GM18907 (cell line): ENCODE results near the gene HLA-DQB2.
"Not testable (repeated sequence)": the region's sequence is repeated elsewhere in the genome, so short reads cannot be mapped to it uniquely, and the experiment has no call there.

ENCODE experiments used
- ATAC-seq: cut with Tn5 transposase; IDR thresholded peaks from one replicate; pipeline ENCODE4 v1.9.1; 2021; ENCODE audit warnings: mild to moderate bottlenecking, moderate library complexity; ENCODE audit not compliant: unreplicated experiment

HLA-DQB2 gene

DNA sequence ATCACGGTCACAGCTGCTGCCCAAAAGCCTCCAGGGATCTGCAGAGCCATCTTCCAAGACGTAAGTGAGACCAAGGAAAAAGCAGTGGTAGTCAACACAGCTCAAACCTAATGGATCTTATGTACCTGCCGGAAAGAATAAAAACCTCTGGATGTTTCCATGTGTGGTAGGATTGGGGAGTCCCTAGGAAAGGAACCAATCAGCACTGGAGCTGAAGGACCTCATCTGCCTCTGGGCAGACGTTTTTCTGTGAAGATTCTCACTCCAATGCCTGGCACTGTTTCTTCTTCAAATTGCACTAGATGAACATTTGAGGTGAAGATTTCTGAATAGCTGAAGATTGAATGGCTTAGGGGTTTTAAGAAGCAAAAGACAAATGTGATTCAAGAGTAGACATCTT lies at the start of gene HLA-DQB2:
Gene HLA-DQB2 (minus strand): TSS at position 112 of the 400 bp plus-strand sequence. CDS start 62 bp downstream, at position 50.
- ATAC-seq = no peak

DNA sequence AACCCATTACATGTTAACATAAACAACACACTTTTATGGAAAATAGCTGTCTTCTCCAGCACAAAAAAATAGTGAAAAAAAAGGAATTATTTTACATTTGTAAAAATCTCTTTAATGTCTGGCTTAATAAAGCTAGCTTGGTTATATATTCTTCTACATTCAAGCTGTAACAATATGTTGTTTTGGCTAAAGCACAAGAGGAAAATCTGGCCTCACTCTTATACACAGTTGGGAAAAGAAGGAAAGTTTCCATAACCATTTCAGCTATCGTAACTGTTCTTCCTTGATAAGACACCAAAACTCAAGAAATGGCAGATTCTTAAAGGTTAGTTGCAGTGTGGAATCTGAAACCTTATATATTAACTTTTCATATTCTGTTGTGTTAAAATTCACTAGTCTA lies 45.8 kb upstream of the HLA-DQB2 start:
- no peak for ATAC-seq

DNA sequence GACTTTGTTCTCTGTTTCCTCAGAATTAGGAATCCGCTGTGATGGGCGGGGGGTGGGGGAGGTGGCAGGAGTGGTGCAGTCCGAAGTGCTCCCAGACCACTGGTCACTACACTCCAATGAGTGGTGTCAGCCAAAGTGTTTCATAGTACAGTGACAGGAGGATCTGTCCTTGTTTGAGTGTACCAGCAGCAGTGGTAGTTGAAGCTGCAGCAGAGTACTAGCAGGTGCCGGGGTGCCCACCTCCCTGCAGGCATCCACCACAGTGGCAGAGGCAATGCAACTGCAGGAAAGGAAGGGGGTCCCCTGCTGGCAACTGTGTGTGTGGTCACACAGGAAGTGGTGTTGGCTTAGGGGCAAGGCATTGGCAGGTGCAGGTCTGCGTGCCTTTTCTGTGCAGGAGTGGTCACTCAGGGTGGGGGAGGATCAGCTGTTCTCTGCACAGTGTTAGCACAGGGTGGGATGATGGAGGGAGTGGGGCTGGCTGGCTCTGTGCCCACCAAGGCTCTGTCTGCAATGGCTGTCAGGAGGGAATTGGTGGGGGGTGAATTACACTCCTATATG lies 43.8 kb upstream of the HLA-DQB2 start:
- no peak for ATAC-seq

DNA sequence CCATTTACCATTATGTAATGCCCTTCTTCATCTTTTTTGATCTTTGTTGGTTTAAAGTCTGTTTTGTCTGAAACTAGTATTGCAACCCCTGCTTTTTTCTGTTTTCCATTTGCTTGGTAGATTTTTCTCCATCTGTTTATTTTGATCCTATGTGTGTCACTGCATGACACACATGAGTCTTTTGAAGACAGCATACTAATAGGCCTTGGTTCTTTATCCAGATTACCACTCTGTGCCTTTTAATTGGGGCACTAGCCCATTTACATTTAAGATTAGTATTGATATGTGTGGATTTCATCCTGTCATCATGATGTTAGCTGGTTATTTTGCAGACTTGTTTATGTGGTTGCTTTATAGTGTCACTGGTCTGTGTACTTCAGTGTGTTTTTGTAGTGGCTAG lies 42.1 kb upstream of the HLA-DQB2 start:
- ATAC-seq = not testable (repeated sequence)

DNA sequence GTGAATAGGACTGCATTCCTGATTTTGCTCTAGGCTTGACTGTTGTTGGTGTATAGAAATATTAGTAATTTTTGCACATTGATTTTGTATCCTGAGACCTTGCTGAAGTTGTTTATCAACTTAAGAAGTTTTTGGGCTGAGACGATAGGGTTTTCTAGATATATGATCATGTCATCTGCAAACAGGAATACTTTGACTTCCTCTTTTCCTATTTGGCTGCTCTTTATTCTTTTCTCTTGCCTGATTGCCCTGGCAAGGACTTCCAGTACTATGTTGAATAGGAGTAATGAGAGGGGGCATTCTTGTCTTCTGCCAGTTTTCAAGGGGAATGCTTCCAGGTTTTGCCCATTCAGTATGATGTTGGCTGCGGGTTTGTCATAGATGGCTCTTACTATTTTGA lies 40.1 kb upstream of the HLA-DQB2 start:
- no peak for ATAC-seq

DNA sequence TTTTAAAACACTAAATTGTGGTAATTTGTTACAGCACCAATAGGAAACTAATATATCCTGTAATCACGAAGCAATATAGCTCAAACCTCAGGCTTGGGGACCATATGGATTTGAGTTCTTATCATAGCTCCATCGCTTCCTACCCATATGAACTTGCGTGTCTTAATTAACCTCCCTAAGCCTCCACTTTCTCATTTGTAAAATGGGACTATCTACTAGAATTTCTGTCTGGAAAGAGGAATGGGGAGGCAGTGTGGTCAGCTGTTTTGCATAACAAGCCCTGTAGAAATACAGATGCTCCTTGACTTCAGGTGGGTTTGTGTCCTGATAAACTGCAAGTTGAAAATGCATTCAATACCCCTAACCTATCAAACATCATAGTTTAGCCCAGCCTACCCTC lies 36.4 kb upstream of the HLA-DQB2 start:
- no peak for ATAC-seq

DNA sequence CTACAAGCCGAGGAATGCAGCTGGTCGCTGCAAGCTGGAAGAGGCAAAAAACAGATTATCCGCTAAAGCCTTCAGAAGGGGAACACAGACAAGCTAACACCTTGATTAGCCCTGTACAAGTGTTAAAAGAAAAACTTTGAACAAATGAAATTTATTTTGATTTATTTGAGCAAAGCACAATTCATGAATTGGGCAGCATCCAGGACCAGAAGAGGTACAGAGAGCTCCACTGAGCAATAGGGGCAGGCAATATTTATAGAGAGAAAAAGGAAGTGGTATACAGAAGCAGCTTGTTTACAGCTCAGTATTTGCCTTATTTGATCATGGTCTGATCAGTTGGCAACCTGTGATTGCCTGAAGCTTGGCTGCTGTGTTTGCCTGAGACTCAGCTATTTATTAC lies 35.8 kb upstream of the HLA-DQB2 start:
- ATAC-seq = no peak

DNA sequence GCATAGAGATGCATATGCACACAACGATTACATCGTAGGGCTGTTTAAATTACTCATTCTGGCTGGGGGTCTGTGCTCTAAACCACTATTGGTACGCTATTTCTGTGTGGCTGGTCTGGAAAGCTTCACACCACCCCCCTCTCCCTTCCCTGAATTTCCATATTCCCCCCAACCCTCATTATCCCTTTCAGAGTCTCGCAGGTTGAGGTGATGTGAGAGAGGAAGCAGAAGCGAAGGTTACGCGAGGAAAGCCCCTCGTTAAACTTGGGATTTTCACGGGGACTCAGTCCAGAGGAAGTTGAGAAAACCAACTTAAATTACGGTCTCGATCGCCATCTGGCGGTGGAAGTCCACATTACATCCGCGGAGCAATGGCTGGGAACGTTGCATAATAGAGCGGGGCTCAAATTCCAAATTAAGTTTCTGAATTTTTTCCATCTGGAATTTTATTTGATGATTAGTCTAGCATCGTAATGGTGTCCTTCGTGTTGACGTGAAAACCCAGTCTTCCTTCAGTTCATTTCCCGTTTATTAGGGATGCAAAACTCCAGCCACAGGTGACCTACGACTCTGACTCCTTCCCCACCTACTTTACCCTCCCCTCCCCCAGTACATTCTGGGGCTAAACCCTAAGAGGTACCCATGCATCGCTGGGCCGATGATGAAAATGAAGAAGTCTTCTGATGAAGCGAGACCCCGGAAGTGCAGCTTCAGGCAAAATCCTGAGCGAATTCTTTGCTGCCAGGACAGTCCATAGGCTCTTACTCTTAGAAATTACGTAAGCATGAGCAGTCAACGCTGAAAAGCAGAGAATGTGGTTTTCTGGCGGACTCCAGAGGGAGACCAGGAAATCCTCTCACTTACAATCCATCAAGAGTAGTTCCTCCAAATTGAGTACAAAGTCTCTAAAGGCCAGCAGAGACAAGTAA lies 33.8 kb upstream of the HLA-DQB2 start:
- ATAC-seq = no peak

DNA sequence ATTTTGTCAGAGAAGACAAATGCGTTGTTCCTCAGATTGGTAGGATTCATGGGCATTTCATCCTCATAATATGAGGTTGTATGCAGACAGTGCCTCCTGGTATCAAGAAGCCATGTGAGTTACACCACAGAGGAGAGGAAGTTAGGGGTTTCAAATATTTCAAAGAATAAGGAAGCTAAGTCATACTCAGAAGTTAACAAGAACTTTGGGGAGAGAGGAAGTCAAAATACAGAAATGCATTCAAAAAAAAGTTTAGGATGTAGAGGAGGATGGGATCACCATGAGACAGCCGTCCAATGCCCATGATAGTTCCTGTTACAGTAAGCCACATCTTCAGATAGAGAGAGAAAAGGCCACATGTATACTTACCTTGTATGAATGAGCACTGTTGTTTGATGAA lies 31.2 kb upstream of the HLA-DQB2 start:
- ATAC-seq = no peak

DNA sequence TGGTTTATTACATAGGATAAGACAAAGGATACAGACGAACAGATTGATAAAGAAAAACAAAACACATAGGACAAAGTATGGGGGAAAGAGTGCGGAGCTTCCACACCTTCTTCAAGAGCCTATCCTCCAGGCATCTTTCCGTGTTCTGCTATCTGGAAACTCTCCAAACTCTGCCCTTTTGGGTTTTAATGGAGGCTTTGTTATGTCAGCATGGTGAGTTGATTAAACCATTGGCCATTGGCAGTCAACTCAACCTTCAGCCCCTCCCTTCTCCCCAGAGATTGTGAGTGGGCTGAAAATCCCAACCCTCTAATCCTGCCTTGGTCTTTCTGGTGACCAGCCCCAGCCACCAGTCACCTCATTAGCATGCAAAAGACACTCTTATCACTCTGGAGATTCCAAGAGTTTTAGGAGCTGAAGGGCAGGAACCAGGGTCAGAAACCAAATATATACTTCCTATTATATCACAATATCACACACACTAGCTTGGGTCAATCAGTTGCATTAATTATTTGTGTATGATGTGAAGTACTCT lies 29.6 kb upstream of the HLA-DQB2 start:
- ATAC-seq = no peak

DNA sequence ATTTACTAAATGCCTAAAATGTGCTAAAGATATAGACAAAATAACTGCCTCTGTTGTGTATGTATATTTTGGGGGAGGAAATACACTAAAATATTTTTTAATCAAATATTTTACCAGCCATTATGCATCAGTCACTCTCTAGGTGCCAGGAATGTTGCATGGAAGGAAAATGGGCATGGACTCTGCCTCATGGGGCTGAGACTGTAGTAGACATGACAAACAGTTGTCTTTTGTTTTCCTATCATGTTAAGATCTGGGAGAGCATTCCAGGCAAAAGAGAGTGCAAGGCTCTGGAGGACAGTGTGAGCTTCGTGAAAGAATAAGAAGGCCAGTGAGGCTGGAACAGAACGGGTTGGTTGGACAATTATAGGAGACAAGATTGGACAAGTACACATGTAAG lies 27.0 kb upstream of the HLA-DQB2 start:
- ATAC-seq = no peak

DNA sequence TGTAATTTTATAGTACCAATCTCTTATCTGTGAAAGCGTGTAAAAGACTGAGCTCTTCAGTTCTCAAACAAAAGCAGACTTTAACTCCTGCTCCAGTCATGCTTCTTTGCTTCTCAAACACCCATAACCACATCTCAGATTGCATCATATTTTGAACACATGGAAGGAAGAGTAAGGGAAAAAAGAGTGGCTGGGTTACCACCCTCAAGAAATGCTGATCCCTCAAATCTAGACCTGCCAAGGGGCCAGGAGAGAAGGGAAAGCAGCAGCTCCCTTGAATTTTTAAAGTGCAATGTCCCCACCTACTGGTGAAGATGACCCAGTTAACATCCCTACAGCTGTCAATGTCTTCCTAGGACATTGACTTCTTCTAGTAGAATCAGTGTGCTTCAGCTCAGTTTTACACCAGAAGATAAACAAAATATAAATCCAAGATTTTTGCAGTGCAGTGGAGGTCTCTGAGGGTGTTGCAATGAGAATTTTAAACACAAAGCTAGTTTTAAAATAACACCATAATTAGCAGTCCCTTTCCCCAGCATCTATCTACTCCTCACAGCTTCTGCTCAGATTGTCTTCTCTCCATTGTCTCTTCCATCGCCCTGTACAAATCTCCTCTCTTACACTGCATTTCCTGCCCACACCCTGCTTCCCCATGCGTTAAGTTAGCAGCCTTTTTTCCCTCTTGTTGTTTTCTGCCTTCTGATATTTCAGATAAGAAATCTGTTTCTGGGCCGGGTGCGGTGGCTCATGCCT lies 22.6 kb upstream of the HLA-DQB2 start:
- no peak for ATAC-seq

DNA sequence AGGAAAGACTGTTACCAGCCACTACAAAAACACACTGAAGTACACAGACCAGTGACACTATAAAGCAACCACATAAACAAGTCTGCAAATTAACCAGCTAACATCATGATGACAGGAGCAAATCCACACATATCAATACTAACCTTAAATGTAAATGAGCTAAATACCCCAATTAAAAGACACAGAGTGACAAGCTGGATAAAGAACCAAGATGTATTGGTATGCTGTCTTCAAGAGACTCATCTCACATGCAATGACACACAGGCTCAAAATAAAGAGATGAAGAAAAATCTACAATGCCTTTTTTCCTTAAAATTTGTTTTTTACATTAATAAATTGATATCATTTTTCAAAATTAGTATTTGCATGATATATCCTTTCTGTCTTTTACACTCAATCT lies 19.6 kb upstream of the HLA-DQB2 start:
- not testable (repeated sequence) for ATAC-seq

DNA sequence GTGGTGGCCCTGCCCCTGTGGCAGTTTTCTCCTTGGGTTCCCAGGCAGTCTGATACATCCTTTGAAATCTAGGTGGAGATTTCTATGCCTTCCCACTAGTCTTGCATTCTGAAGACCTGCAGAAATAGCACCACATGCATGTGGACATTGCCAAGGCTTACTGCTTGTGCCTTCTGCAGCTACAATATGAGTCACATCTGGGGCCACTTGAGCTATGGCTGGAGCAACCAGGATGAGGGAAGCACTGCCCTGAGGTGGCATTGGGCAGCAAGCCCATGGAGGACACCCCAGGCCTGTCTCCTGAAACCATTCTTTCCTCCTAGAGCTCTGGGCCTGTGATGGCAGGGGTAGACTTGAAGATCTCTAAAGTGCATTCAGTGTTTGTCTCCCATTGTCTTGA lies 15.7 kb upstream of the HLA-DQB2 start:
- ATAC-seq = no peak

DNA sequence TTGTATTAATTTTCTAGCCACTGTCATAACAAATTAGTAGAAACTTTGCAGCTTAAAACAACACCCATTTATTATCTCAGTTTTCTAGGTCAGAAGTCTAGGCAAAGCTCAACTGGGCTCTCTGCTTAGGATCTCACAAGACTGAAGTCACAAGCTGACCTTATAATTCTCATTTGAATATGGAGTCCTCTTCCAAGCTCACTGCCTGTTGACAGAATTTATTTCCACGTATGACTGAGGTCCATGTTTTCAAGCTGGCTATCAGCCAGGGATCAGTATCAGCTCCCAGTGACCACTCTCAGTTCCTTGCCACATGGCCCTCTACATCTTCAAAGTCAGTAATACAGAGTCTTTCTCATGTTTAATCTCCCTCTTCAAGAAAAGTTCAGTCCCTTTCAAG lies 11.7 kb upstream of the HLA-DQB2 start:
- no peak for ATAC-seq

DNA sequence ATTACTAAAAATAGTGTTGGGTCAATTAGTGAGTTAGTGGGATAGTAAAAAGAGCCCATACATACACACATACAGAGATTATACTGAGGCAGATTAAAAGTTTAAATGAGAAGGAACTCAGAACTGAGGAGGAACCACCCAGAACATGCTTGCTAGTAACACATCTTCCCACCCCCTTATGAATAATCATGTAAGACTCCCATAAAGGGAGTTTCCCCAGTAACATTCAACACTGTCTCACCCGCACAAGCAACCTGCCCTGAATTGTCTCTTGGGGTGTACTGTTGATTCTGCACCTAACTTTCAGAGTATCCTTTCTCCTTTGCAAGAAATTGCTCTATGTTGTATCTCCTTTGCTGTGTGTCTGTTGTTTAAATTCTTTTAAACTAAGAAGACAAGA lies 11.1 kb upstream of the HLA-DQB2 start:
- no peak for ATAC-seq

DNA sequence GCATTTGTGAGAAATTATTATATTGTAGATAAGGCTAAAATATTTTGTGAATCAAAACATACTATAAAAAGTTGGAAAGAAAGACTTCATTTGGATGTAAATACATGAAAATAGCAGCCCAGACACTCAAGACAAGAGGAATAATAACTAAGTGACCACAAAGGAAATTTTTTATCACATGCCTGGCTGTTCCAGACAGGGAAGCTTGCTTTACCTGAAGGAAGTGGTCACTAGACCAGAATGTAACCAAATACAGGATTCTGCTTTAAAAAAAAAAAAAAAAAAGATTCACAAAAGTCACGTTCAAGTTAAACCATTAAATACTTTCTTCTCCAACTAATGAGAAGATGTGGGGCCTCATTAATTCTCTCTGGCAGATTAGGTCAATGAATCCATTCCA lies 9.3 kb upstream of the HLA-DQB2 start:
- no peak for ATAC-seq

DNA sequence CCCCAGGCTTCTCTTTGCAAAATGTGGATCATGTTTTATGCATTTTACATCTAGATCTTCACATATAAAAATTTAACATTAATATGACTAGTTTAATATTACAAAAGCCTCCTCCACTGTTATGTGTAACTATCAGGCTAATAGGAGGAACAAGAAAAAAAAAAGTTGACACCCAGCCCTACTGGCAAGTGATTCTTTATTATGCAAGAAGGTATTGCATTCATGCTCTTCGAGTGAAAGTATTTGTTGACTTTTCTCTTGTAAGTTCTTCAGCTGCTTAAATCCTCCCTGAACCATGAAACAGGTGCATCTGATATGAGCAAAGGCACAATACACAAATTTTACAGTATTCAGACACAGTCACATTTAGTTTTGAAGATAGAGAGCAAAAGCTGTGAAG lies 716 bp upstream of the HLA-DQB2 start:
- ATAC-seq = no peak

DNA sequence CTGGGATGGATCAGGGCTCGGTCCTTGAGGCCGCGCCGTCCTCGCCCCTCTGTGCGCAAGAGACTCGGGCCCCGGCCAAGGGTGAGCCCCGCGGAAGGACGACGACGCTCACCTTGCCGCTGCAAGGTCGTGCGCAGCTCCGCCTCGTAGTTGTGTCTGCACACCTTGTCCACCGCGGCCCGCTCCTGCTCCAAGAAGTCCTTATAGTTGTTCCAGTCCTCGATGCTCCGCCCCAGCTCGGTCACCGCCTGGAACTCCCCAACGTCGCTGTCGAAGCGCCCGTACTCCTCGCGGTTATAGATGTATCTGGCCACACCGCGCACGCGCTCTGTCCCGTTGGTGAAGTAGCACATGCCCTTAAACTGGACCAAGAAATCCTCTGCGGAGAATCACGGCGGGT lies 1.8 kb downstream of the HLA-DQB2 start:
- no peak for ATAC-seq

DNA sequence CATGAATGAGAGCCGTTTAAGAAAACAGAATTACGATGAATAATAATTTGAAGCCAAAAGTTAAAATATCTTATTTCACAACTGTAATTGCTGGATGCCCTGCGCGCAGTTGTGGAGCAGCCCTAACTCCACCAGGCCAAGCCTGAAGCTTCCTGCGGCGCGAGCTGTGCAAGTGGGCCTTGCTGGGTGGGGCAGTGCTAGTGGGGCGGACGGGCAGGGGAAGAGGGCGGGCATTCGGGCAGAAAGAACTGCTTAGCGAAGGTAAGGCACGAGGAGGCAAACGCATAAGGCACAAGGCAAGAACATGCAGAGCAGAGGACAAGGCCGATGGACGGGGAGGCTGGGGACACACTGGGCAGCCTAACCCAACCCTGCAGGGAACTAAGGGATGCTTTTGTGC lies 2.3 kb downstream of the HLA-DQB2 start:
- ATAC-seq = no peak

DNA sequence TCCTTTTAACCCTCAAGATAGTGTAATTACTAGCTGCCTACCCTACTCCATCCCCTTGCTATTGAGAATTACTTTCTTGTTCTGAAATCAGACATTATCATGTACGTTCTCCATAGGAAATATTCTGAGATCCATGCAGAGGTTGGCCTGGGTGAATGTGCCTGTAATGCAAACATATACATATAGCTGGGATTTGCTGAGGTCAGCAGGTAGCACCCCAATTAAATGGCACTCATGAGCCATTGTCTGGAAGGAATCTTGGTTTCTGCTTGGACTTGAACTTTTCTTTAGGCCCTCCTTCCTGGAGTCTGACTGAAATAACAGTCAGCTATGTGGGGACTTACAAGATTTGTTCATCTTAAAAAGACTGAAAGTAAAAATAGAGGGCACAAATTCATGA lies 3.7 kb downstream of the HLA-DQB2 start:
- no peak for ATAC-seq

DNA sequence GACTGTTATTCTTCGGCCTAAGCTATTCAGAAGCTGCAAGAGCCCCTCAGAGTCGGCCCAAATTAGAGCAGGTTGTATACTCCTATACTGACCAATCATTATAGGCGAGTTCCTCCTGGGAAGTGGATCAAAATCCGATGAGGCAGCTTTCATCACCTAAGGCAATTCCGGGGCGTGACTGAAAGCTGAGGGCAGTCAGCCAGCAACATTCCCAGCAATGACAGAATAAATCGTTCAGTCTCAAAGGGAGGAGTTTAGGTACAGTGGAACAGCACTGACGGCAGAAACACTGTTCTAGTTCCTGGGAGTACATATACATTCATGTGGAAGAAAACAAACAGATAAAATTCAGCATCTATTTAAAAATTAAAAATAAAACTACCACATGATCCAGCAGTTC lies 10.8 kb downstream of the HLA-DQB2 start:
- no peak for ATAC-seq
